Transverse colon (tissue), 4 donors: Measurements from ENCODE around the gene CSPG5. TPM values are rescaled to one million over a fixed set of nuclear protein-coding genes. Genes with fewer than 3 reads are reported as not detected.
A peak's percentile ranks its signal among the peaks of the same experiment; 100 is the strongest.

Experiments
- DNase-seq: peaks from one replicate; pipeline ENCODE4 v3.0.0-alpha.2; 2019
- H3K27ac ChIP-seq, 4 donors: fragments of 200-600 bp; sonication (generic); 2 replicates each; pipeline ENCODE4 v1.5.1; 2016 to 2018; ENCODE audit warnings: inconsistent platforms in 4 of 4
- H3K27me3 ChIP-seq: fragments of 200-600 bp; sonication (generic); 2 replicates; pipeline ENCODE4 v1.5.1; 2017; ENCODE audit warnings: inconsistent platforms
- H3K36me3 ChIP-seq, 4 donors: fragments of 200-600 bp; sonication (generic); 2 replicates each; pipeline ENCODE4 v1.5.1; 2017 to 2019; ENCODE audit warnings: inconsistent platforms in 4 of 4
- H3K4me1 ChIP-seq, 4 donors: fragments of 200-600 bp; sonication (generic); 2 replicates each; pipeline ENCODE4 v1.5.1; 2017 to 2020; ENCODE audit warnings: inconsistent platforms in 4 of 4
- H3K4me3 ChIP-seq, 4 donors: fragments of 200-600 bp; sonication (generic); 1 replicate in 1 of 4; 2 replicates in 3 of 4; pipeline versions ENCODE4 v1.5.1 to v1.6.1; 2017 to 2019; ENCODE audit warnings: inconsistent platforms in 4 of 4
- H3K9me3 ChIP-seq, 2 donors: fragments of 200-600 bp; sonication (generic); 2 replicates each; pipeline ENCODE4 v1.5.1; 2017 to 2019; ENCODE audit warnings: inconsistent platforms in 2 of 2
- CTCF ChIP-seq, 5 experiments: fragments of 200-600 bp in 3 of 5; fragments of 450-650 bp in 2 of 5; sonication (generic) in 3 of 5; IDR thresholded peaks; 1 replicate in 2 of 5; 2 replicates in 3 of 5; pipeline ENCODE4 v1.5.1; 2016 to 2017; ENCODE audit warnings: antibody characterized with exemption in 5 of 5, inconsistent platforms in 3 of 5, mild to moderate bottlenecking in 2 of 5, moderate library complexity in 1 of 5
- EP300 ChIP-seq: sonication (generic); formaldehyde crosslinking; IDR thresholded peaks from one replicate; pipeline ENCODE4 v1.6.1; 2017; ENCODE audit warnings: antibody characterized with exemption, low read depth
- POLR2A ChIP-seq: fragments of 450-650 bp; IDR thresholded peaks from one replicate; pipeline ENCODE4 v1.6.1; 2016; ENCODE audit warnings: antibody characterized with exemption, mild to moderate bottlenecking, moderate library complexity
- POLR2AphosphoS5 ChIP-seq, 3 donors: sonication (generic); formaldehyde crosslinking; IDR thresholded peaks; one replicate each; pipeline ENCODE4 v1.6.1; 2016; ENCODE audit warnings: antibody characterized with exemption in 3 of 3
- WGBS, 2 donors: methylation state at CpG; one replicate each; pipeline ENCODE4 v1.1.5; 2018; ENCODE audit warnings: low coverage in 1 of 2; 5-methylcytosine and 5-hydroxymethylcytosine counted together
- in situ Hi-C, 4 donors: fragments of 200-750 bp; cut with MboI; loops; one replicate each; pipeline versions ENCODE4 v1.15.0 to v1.15.1; 2017; ENCODE audit warnings: low sequenced_read_pairs in 3 of 4, low pct_ligation_motif_present in 1 of 4, low pct_unique_long_range_greater_than_20kb in 1 of 4
- intact Hi-C: fragments of 100-400 bp; cut with DNase I; formaldehyde crosslinking; loops from one replicate; pipeline ENCODE4 v1.15.1; 2023; ENCODE audit warnings: low total_unique reads
- total RNA-seq, 4 donors: library from RNA; depleted of rRNA; stranded (reverse); fragments of >200 nt; gene quantifications; one replicate each; pipeline ENCODE4 v1.1.0, GENCODE V29; 2016

CSPG5 gene
- total RNA-seq, 4 donors from 2014 or later: 0.60 to 2.6 (median 0.96) TPM; not detected in 1

DNA sequence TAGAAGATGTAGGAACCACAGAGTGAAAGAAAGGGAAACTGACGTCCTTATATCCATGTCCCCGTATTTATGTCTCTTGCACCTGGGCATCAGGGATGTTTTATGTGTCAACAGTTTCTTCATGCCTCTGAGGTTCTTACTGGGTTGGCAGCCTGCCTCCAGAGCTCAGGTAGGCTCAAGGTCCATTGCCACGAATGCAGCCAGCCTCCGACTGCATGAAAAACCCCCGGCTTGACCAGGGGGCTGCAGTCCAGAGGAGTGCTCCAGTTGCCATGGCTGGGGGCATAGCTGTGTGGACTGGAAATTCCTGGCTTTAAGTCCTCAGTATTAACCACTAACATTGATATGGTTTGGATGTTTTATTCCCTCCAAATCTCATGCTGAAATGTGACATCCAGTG lies 2.8 kb upstream of the CSPG5 start:
- intact Hi-C loops (no loop called here), in situ Hi-C loops (no loop called here)
- no peak overlapping the region for H3K4me3 ChIP-seq
- TF ChIP-seq POLR2AphosphoS5 (IDR thresholded peaks at IDR 0.05) (no peak), EP300 (no peak), POLR2A (no peak), CTCF (IDR thresholded peaks at IDR 0.05) (no peak)
- H3K36me3 ChIP-seq: peaks cover 0 to 1% (median 0%) of the 10 kb centered on the region in 4 donors
- peaks cover 37% of the 10 kb centered on the region for H3K27me3 ChIP-seq
- WGBS, 2 donors: 15 to 48% methylated on average over 2 to 5 of the region's 5 CpGs
- DNase-seq: no peak
- H3K27ac ChIP-seq: no peak overlapping the region
- no peaks in the 10 kb centered on the region for H3K9me3 ChIP-seq
- peaks cover 10 to 15% (median 12%) of the 10 kb centered on the region in 4 donors for H3K4me1 ChIP-seq

DNA sequence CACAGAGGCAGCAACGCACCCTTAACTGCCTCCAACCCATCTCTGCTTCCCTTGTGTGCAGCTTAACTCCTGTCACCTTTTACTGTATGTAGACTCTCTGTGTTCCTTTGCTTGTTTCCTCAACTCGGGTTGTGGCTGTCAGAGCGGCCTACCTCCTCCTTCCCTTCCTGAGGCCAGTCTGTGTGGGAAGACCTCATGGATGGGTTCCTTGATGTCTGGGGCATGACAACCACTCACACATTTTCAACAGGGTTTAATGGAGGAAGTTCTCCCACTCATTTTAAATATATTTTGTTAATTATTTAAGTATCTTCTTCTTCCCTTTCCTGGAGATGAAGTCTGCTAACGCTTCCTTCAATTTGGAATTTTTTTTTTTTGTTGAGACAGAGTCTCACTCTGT lies 1.8 kb upstream of the CSPG5 start:
- no peak for DNase-seq
- WGBS, 2 donors: 69 to 74% methylated on average over 2 to 4 of the region's 4 CpGs
- in situ Hi-C loops: no loop called here
- Histone ChIP-seq H3K27me3 (peaks cover 39% of the 10 kb centered on the region), H3K9me3 (no peaks in the 10 kb centered on the region), H3K4me3 (no peak overlapping the region), H3K4me1 (peaks cover 10 to 15% (median 12%) of the 10 kb centered on the region in 4 donors), H3K27ac (no peak overlapping the region), H3K36me3 (no peaks in the 10 kb centered on the region)
- intact Hi-C loops: no loop called here
- TF ChIP-seq EP300: no peak
- no peak for TF ChIP-seq CTCF (IDR thresholded peaks at IDR 0.05)
- no peak for TF ChIP-seq POLR2AphosphoS5 (IDR thresholded peaks at IDR 0.05)
- TF ChIP-seq POLR2A: no peak

GRCh38 chr3:47579875-47580274 lies 1.2 kb upstream of the CSPG5 start:
- Histone ChIP-seq H3K4me3 (no peak overlapping the region), H3K27ac (no peak overlapping the region), H3K36me3 (no peaks in the 10 kb centered on the region), H3K9me3 (no peaks in the 10 kb centered on the region), H3K4me1 (peaks cover 10 to 15% (median 12%) of the 10 kb centered on the region in 4 donors), H3K27me3 (peaks cover 43% of the 10 kb centered on the region)
- in situ Hi-C loops (no loop called here), intact Hi-C loops (no loop called here)
- 86 to 88% methylated on average over 1 to 2 of the region's 2 CpGs for WGBS, 2 donors
- no peak for DNase-seq
- no peak for TF ChIP-seq EP300
- TF ChIP-seq CTCF (IDR thresholded peaks at IDR 0.05): no peak
- TF ChIP-seq POLR2AphosphoS5 (IDR thresholded peaks at IDR 0.05): no peak
- no peak for TF ChIP-seq POLR2A

GRCh38 chr3:47578119-47578632 lies 489 bp downstream of the CSPG5 start:
- TF ChIP-seq CTCF (IDR thresholded peaks at IDR 0.05) (no peak), EP300 (no peak), POLR2A (no peak), POLR2AphosphoS5 (IDR thresholded peaks at IDR 0.05) (no peak)
- Histone ChIP-seq H3K9me3 (no peaks in the 10 kb centered on the region), H3K27me3 (peaks cover 45% of the 10 kb centered on the region), H3K4me3 (peak overlapping the region; percentile 61 to 83 (median 68)), H3K4me1 (peaks cover 10 to 15% (median 12%) of the 10 kb centered on the region in 4 donors), H3K27ac (no peak overlapping the region), H3K36me3 (no peaks in the 10 kb centered on the region)
- peak; percentile 40 for DNase-seq
- WGBS, 2 donors: 0% methylated on average over 1 of the region's 57 CpGs; no CpG with 5 or more reads in 1 of the 2 donors
- in situ Hi-C loops: no loop called here
- intact Hi-C loops: no loop called here
